OCI-LY3 (cell line): ENCODE measurements around the gene ADD3.

Experiments used
- H2AFZ ChIP-seq: fragments of 200-600, 300-600 bp; shearing (Covaris generic); 2 replicates; pipeline ENCODE4 v1.6.0; 2014; ENCODE audit warnings: antibody characterized with exemption, low read depth, low read length
- H3K27ac ChIP-seq: fragments of 200-600, 300-600 bp; sonication (generic); 2 replicates; pipeline ENCODE4 v1.5.1; 2014; ENCODE audit warnings: mild to moderate bottlenecking, low read length, moderate library complexity, mixed read lengths
- H3K27me3 ChIP-seq: fragments of 200-600, 300-600 bp; sonication (generic); 2 replicates; pipeline ENCODE4 v1.6.1; 2014; ENCODE audit warnings: low read depth, low read length, mixed read lengths
- H3K36me3 ChIP-seq: fragments of 200-600, 300-600 bp; sonication (generic); replicated peaks from 2 replicates; pipeline ENCODE3; 2014; ENCODE audit warnings: low read depth, low read length, mixed read lengths
- H3K4me1 ChIP-seq: fragments of 300-600, 200-600 bp; sonication (generic); 2 replicates; pipeline ENCODE4 v1.6.1; 2014; ENCODE audit warnings: low read length, mixed read lengths
- H3K4me2 ChIP-seq: fragments of 200-600, 300-600 bp; sonication (generic); 2 replicates; pipeline ENCODE4 v1.6.1; 2014; ENCODE audit warnings: low read length, mixed read lengths
- H3K4me3 ChIP-seq: fragments of 300-600, 200-600 bp; sonication (generic); 2 replicates; pipeline ENCODE4 v1.5.1; 2014; ENCODE audit warnings: antibody characterized with exemption, mild to moderate bottlenecking, low read length, moderate library complexity
- H3K79me2 ChIP-seq: fragments of 300-600, 200-600 bp; shearing (Covaris generic); 2 replicates; pipeline ENCODE4 v1.6.1; 2014; ENCODE audit warnings: mild to moderate bottlenecking, low read length, mixed read lengths
- H3K9ac ChIP-seq: fragments of 300-600, 200-600 bp; shearing (Covaris generic); 2 replicates; pipeline ENCODE4 v1.6.0; 2014; ENCODE audit warnings: mild to moderate bottlenecking, low read length, moderate library complexity
- H3K9me3 ChIP-seq: fragments of 200-600, 300-600 bp; shearing (Covaris generic); 2 replicates; pipeline ENCODE4 v1.6.1; 2014; ENCODE audit warnings: low read length, mixed read lengths; ENCODE audit not compliant: insufficient read depth
- H4K20me1 ChIP-seq: fragments of 200-600, 300-600 bp; sonication (generic); 2 replicates; pipeline ENCODE4 v1.6.1; 2016; ENCODE audit warnings: low read length, mixed read lengths; ENCODE audit not compliant: insufficient read depth
- EZH2phosphoT487 ChIP-seq: fragments of 200-600 bp; shearing (Covaris generic); IDR thresholded peaks from 2 replicates; pipeline ENCODE4 v1.6.1; 2018; ENCODE audit warnings: antibody characterized with exemption, mixed run types, low read depth
- TF ChIP-seq, protein P1 (sequence below): fragments of 200-600, 300-600 bp; sonication (generic); IDR thresholded peaks from 2 replicates; pipeline ENCODE4 v1.5.1; 2014; ENCODE audit warnings: antibody characterized with exemption, low read length, low read depth

The ADD3 gene

GRCh38 chr10:110029450-110029849 is 21.7 kb downstream of the ADD3 start:
- Histone ChIP-seq H3K9ac (no peak overlapping the region), H4K20me1 (no peaks in the 10 kb centered on the region), H3K4me1 (no peaks in the 10 kb centered on the region), H2AFZ (no peak overlapping the region), H3K4me3 (no peak overlapping the region), H3K79me2 (no peaks in the 10 kb centered on the region), H3K4me2 (no peak overlapping the region), H3K27me3 (no peaks in the 10 kb centered on the region), H3K27ac (no peak overlapping the region), H3K36me3 (no peaks in the 10 kb centered on the region), H3K9me3 (no peaks in the 10 kb centered on the region)
- no peak for TF ChIP-seq EZH2phosphoT487
- TF ChIP-seq, protein P1, sequence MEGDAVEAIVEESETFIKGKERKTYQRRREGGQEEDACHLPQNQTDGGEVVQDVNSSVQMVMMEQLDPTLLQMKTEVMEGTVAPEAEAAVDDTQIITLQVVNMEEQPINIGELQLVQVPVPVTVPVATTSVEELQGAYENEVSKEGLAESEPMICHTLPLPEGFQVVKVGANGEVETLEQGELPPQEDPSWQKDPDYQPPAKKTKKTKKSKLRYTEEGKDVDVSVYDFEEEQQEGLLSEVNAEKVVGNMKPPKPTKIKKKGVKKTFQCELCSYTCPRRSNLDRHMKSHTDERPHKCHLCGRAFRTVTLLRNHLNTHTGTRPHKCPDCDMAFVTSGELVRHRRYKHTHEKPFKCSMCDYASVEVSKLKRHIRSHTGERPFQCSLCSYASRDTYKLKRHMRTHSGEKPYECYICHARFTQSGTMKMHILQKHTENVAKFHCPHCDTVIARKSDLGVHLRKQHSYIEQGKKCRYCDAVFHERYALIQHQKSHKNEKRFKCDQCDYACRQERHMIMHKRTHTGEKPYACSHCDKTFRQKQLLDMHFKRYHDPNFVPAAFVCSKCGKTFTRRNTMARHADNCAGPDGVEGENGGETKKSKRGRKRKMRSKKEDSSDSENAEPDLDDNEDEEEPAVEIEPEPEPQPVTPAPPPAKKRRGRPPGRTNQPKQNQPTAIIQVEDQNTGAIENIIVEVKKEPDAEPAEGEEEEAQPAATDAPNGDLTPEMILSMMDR, result no peak

GRCh38 chr10:110032801-110033700 is 25.3 kb downstream of the ADD3 start:
- peaks cover 9% of the 10 kb centered on the region for H3K4me1 ChIP-seq
- TF ChIP-seq, protein P1, result no peak
- TF ChIP-seq EZH2phosphoT487, result no peak
- H2AFZ ChIP-seq, result no peak overlapping the region
- no peaks in the 10 kb centered on the region for H3K27me3 ChIP-seq
- H4K20me1 ChIP-seq, result no peaks in the 10 kb centered on the region
- H3K9ac ChIP-seq, result no peak overlapping the region
- no peak overlapping the region for H3K4me3 ChIP-seq
- no peaks in the 10 kb centered on the region for H3K36me3 ChIP-seq
- no peaks in the 10 kb centered on the region for H3K9me3 ChIP-seq
- no peak overlapping the region for H3K27ac ChIP-seq
- H3K79me2 ChIP-seq, result no peaks in the 10 kb centered on the region
- H3K4me2 ChIP-seq, result no peak overlapping the region

DNA sequence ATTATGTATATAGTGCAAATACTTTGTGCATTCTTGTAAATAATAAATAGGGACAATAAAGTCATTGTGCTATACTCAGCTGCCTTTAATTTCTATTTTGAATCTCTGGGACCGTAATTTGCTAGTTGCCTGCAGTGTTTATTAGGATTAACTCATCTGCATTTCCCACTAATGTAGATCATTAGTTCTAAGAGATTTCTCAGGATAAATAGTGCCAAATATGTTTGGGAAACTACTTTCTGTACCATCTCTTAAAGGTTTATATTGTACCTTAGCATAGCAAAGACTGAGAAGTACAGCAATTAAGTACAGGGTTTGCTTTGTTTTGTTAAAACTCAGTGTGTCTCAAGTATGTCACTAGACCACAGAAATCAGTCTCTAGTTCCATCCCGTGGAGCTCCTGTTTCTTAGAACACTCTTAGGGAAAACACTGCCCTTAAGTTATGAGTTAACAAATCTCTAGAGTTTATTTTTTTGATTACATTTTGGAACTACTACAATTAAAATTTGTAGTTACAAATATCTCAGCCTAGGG is 26.0 kb downstream of the ADD3 start:
- no peak overlapping the region for H3K4me2 ChIP-seq
- H4K20me1 ChIP-seq, result no peaks in the 10 kb centered on the region
- H3K9ac ChIP-seq, result no peak overlapping the region

GRCh38 chr10:110034596-110034995 is 26.8 kb downstream of the ADD3 start:
- H3K4me3 ChIP-seq, result no peak overlapping the region
- H3K27ac ChIP-seq, result no peak overlapping the region
- H3K27me3 ChIP-seq, result no peaks in the 10 kb centered on the region
- no peaks in the 10 kb centered on the region for H3K79me2 ChIP-seq
- H4K20me1 ChIP-seq, result no peaks in the 10 kb centered on the region
- no peaks in the 10 kb centered on the region for H3K36me3 ChIP-seq
- H3K4me2 ChIP-seq, result no peak overlapping the region
- no peak overlapping the region for H3K9ac ChIP-seq
- no peak for TF ChIP-seq EZH2phosphoT487
- TF ChIP-seq, protein P1, result no peak
- peaks cover 9% of the 10 kb centered on the region for H3K4me1 ChIP-seq
- H3K9me3 ChIP-seq, result no peaks in the 10 kb centered on the region
- no peak overlapping the region for H2AFZ ChIP-seq

More for the DNA sequence above, 26.0 kb downstream of the ADD3 start:
- H3K9me3 ChIP-seq, result no peaks in the 10 kb centered on the region
- H3K4me3 ChIP-seq, result no peak overlapping the region
- no peak overlapping the region for H3K27ac ChIP-seq
- TF ChIP-seq EZH2phosphoT487, result no peak
- TF ChIP-seq, protein P1, result no peak
- peaks cover 9% of the 10 kb centered on the region for H3K4me1 ChIP-seq
- no peaks in the 10 kb centered on the region for H3K27me3 ChIP-seq
- no peaks in the 10 kb centered on the region for H3K36me3 ChIP-seq
- H3K79me2 ChIP-seq, result no peaks in the 10 kb centered on the region
- H2AFZ ChIP-seq, result no peak overlapping the region
